KG1 (cell line): ENCODE measurements around the gene VWC2L.

Source experiments
- DNase-seq: peaks from one replicate; lab custom pipeline; 2025; lab: John Stamatoyannopoulos, UW

The VWC2L gene

DNA sequence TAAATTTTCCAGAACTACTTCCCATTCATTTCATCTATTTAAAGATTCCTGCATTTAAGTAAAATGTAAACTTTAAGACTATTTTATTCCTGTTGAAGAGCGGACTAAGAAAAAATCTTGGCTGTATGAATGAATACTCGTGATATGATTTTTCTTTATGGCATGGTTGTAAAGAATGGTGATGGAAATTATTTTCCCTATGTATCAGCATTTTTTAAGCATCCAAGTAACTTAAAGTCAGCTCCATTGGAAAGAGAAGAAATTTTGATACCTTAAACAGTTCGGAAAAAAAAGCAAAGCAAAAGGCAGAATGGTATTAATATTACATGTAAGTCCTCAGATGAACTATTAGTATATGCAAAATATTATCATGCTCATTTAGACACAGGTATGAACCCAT lies 58.9 kb downstream of the VWC2L start:
- no peak for DNase-seq

DNA sequence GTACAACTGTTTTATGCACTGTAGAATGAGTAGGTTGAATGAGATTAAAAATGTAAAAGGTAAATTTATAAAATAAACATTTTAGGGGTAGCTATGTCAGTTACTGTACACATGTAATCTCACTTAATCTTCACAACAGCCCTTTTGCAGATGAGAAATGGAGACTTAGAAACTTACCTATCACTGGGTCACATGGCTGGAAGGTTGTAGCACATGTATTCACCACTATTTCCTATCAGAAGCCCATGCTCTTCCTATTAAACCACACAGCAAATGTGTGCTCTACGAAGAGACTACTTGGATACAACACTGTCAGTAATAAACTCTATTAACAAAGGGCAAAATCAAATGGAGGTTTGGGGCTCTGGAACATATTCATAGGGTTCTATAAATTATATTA lies 60.5 kb downstream of the VWC2L start:
- no peak for DNase-seq

DNA sequence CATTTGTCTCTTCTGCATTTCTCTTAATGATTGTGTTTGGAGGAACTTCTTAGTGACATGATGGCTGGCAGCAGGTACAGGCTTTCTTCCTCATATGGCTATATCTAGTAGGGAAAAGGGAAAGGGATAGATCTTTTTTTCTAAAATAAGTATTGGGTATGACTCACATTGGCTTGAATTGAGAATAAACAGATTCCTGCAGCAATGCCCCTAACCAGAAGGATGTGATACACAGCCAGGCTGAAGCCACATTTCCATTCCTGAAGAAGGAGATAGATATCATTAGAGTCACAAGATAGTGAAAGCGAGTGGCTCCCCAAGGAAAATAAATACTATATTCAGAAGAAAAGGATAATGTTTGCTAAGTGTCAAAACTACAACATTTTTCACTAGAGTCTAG lies 61.1 kb downstream of the VWC2L start:
- no peak for DNase-seq

DNA sequence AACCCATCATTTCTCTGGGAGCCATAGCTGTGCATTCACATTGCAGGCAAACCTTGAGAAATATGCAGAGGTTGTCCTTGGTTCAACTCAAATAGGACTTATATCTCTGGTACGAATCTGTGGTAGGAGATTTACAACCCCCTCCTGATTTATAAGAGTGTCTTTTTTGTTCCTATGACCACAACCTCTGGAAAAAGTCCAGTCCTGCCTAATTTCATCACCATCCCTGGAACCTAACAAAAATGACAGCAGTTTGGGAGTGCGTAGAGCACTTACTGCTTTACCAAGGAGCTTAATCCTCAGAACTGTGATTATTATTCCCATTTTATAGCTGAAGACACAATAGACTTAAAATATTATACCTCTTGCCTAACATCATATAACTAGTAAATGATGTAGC lies 66.5 kb downstream of the VWC2L start:
- no peak for DNase-seq

DNA sequence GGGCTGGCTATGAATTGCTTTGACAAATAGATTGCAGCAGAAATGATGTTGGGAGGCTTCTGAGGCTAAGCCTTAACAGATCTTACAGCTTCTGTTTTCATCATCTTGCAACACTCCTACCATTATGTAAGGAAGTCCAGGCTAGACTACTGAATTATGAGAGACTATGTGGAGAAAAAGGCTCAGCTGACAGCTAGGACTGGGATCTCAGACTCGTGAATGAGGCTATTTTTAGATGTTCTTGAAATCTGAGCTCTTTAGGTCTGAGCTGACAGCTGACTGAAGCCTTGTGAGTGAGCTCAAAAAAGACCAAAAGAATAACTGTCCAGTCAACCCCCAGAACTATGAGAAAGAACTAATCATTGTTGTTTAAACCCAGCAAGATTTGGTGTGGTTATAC lies 70.3 kb downstream of the VWC2L start:
- DNase-seq, result no peak

DNA sequence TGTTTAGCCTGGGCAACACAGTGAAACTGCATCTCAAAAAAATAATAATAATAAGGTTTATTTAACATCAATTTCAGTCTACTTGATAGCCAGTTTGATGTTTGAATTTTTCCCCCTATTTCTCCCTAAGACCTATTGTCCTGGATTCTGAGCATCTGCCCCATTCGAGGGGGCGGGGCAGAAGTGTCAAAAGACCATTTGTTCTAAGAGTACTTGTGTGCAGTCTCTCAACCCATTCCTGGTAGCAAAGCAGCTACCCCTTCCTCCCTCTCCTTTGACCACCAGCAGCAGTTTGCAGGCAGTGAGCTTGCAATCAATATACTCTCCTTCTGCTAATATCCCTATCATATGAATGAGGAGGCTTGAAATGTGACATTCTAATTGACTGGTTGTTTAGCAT lies 71.9 kb downstream of the VWC2L start:
- DNase-seq, result no peak

DNA sequence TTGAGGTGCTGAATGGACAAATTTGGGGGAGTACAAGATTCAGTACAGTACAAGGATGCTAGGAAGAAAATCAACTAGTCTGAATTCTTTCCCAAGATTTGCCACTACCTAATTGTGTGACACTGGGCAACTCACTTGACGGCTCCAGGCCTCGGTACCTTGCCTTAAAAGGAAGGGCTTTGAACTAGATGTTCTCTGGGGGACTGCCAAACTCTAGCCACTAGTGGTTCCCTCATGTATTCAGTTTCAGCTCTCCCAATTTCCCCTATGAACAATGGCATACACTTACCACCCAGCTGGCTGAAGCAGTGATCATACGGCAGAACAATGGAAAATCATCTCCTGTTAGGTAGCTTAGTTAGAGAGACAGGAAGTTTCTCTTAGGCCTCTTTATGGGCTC lies 73.4 kb downstream of the VWC2L start:
- no peak for DNase-seq

DNA sequence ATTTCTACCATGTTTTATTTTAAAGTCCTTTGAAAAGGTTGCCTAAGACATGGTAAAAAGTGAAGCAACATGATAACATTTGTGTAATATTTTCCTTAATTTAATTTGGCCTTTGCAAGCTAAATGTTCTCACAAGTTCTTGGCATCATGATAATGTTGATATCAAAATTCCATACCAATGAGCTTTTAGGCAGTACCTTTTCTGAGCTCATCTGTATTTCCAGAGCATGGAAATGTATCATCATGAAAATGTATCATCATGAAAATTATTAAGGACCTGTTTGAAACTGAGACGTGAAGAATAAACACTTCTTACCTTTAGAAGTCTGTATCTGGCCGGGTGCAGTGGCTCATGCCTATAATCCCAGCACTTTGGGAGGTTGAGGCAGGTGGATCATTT lies 73.8 kb downstream of the VWC2L start:
- no peak for DNase-seq

DNA sequence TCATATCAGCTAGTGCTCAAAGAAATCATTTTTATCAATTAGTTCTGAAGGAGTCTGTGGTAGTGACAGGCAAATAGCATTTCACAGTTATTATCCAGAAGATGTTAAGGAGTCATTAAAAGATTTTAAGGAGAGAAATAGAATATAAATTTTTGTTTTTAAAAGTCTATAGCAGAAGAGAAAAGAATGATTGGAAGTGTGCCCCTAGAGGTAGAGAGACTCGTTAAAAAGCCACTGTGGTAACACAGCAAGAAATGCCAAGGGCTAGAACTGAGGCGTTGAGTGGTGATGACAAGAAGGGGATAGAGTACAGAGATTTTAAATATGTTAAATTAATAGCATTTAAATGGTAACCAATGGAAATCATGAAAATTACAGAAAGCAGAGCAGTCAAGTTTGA lies 78.3 kb downstream of the VWC2L start:
- no peak for DNase-seq

DNA sequence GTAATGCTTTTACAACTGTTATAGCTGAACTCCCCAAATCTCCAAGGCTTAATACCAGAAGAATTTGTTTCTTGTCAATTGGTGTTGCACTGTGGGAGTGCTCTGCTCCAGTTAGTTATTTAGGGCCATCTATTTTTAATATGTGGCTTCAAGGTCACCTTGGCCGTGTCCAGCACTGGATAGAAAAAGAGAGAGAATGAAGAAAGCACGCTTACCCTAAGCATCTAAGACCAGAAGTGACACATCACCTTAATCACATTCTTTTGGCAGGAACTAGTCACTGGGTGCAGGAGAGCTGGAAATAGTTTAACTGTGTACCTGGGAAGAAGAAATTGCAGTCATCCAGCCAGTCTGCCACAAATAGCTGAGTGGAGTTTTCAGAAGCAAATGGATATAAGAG lies 78.8 kb downstream of the VWC2L start:
- DNase-seq, result no peak

DNA sequence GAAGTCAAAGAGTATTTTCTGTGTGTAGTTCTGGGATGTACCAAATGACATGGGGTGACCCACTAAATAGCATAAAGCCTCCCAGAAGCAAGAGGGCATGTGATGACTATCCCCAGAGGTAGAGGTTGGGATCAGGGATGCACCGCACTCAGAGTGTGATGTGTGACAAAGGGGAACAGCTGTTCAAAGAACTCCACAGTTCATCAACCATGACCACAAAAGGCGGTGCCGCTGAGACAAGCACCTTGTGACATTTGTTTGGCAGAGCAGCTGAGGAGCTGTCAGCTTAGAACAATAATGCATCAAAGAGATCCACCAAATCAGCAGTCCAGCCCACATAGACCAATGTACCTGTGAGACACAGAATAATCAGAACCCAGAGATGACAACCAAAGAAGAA lies 81.3 kb downstream of the VWC2L start:
- no peak for DNase-seq

DNA sequence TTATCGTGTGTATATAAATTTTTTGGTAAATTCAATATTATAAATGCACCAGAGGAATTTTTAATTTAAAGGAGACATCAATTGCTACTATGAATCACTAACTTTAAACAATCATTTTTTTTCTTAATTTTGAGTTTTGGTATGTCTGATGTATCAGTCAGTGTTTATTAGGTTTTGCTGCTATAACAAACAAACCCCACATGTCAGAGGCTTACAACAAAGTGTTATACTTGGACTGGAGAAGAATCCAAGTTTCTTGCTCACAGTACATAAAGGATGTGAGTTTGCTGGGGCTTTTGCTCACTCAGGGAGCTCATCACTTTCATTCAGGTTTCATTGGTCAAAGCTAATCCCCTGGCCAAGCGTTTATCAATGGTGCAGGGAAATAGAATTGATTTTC lies 81.8 kb downstream of the VWC2L start:
- no peak for DNase-seq

DNA sequence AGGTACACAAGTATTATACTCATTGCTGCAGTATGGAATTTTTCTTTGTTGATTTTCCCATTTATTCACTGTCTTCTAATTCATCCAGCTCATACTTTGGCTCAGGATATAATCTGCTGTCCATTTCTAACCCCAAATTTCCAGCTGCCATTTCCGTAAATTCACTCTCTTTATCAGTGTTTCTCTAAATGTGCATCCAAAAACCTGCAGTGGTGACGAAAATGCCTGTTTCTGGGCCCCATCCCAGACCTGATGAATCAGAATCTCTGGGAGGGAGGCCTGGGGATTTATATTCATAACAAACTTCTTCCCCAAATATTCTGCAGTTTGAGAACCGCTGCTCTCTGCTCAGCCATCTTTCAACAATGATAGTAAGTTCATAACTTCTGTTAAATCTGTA lies 86.6 kb downstream of the VWC2L start:
- DNase-seq, result no peak

DNA sequence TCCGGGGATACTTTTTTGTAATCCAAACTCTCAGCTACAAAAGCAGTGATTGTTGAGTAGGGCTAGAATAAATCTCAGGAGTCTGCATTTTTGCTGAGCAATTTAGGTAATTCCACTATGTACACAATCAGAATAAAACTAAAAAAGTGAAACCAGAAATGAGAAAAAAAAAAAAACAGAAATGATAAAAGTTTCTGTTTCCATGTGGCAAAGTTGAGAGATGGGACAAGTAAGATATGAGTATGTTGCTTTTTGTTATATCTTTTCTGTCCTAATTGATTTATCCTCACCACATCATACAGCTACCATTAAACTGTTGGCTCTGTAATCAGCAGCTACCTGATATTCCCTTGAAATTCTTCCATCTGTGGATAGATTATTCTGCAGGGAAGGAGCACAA lies 92.7 kb downstream of the VWC2L start:
- DNase-seq, result no peak

DNA sequence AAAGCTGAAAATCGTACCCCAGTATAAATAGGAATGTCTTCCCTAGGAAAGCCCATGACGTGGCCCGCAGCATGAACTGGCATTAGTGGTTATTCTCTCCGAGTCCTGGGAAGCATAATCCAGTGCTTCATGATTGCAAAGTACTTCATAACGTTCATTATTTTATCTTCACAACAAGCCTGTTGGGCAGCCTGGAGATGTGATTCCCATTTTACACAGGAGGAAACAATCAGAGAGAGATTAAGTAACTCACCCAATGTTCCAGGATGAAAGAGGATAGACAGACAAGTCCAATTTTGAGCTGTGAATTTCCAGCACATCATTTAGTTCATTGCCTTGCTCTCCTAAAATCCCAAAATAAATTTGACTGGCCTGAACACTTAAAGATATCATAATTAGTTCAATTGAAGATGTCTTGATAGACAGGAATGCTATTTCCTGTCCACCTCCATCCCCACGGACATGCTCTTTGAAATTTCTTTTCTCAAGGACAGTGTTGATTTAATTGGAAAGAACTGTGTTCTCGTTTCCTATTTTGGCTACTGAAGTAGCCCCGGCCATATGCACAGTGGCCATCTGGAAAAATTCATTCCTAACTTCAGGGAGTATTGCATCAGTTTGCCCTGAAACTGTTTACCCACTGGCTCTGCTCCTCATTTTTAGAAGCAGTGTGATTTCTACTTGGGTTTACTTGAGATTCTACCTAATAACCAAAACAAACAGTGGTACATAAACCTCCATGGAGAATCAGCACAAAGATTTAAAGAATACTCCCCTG lies 93.9 kb downstream of the VWC2L start:
- DNase-seq, result no peak

DNA sequence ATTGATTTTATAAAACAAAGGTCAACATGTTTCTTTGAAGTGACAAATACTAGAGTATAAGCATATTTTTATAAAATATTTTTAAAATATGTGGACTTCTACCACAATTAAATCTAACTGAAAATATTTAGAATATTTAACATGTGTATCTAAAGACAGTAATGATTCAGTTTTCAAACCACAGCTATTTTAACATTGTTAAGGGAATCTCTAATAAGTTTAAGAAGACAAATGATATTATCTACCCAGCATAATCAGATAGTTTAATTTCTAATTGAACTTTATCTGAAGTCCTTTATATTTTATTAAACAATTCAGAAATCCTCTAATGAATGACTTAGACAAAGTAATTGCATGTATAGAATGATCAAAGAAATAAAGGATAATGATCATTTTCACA lies 96.2 kb downstream of the VWC2L start:
- no peak for DNase-seq

DNA sequence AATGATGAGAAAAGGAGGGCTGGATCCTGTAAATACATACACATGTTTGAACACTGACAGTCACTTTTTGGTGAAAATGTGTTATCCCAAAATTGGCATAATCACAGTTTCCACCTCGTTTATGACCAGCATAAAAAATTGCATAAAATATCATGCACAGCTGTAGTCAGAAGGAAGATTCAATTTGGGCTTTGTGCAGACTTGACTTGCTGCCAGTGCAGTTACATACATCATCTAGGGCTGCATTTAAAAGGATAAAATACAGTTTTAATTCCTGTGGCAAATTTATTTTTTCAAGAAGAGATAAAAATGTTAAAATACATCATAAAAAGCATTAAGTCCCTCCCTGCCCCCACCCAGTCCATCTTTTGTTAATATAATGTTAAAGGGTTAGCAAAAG lies 103.8 kb downstream of the VWC2L start:
- no peak for DNase-seq

DNA sequence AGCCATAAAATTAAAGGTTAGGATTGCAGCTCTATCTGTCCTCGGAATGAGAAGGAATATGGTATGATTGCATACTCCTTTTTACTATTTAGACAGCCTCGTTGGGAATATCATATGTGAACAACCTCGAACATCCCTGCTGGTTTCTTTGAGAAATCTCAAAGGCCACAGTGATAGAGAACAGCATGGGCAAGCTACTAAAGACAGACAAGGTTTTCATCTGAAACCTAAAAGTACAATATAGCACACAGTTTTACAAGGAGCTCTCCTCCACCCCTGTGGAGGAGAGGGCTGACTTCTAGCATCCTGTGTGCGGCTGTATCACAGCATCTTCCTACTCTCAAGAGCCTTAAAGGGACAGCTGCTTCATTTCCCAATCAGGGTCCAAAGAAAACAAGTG lies 104.3 kb downstream of the VWC2L start:
- no peak for DNase-seq

DNA sequence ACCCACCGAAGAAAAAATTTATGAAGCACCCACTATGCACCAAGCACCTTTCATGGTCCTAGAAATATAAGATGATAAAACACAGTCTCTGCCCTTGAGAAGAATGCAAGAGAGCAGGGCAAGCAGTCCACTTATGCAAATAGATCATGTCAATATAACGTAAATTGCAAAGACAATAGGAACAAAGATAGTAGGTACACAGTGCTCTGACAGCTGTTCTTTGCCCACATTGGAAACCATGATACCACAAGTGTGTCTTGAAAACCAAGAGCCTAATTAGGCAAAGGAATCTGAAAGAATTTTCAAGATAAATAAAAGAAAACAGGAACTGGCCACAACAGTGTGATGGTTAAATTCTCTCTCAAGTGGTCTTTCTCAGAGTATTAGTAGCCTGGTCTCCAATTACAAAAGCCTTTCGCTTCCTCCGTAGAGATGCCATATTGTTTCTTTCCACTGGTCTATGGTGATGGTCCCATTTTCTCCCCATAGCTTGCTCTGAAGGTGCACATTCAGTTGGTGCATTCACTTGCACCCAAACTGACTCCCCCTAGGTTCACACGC lies 108.5 kb downstream of the VWC2L start:
- no peak for DNase-seq

DNA sequence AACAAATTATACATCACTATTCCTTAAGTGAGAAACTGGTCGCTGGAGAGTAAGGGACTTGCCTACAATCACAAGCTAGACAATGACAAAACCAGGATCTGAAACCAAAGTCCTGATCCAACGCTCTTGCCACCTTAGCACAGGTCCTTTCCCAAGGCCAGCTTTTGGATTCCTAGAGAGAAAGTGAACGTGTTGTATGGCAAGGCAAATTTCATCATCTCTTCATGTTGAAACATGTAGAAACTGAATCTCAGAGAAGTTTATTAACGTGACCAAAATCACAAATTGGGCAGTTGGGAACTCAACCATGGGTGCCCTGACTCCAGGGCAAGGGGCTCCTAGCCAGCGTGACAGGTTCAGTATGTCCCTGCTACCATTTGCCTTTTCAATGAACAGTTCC lies 118.2 kb downstream of the VWC2L start:
- no peak for DNase-seq

DNA sequence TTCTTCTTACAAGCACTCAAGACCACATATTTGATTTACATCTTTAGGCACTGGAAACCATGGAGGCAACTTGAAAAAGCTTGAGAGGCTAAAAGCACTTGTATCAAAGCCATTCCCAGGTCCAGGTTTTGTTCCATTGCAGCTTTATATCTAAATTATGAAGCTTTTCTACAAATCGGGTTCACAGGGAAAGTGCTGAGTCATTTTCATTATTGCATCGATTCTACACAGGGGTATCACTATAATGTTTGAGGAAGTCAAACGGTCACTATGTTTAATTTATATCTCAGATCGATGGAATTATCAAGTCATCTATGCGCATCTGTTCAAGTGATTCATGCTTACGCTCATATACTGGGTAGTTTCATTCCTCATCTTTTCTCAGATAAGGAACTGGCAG lies 118.7 kb downstream of the VWC2L start:
- no peak for DNase-seq

DNA sequence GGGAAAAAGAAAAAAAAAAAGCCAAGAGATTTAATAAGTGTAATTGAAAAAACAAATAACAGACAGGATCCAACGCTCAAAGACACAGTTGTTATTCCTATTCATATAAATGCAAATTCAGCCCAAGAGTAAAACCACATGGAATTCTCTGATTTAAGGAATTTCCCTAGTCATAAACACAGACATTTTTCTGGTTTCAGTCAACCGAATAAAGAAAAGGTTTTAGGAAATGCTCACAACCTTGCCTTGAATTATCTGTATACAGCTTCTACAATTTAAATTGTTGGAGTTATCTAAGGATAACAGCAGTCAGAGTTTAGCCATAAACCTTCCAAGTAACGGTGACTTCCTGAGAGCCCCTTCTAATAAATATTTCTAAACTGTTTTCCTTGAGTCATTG lies 122.7 kb downstream of the VWC2L start:
- DNase-seq, result no peak

DNA sequence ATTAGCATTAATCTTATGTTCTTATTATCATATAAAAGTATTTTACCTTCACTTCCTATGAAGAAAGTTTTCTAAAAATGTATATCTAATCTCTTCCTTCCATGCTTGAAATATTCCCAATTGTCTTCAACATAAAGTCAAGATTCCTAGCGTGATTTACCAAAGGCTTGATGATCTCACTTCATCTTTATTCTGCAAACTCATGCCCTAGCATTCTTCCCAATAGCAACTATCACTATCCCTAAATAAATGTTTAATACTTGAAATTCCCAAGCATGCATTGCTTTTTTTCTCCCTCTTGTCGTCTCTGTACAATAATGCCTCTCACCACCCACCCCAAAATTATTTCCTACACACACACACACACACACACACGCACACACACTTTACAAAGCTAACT lies 125.8 kb downstream of the VWC2L start:
- no peak for DNase-seq

DNA sequence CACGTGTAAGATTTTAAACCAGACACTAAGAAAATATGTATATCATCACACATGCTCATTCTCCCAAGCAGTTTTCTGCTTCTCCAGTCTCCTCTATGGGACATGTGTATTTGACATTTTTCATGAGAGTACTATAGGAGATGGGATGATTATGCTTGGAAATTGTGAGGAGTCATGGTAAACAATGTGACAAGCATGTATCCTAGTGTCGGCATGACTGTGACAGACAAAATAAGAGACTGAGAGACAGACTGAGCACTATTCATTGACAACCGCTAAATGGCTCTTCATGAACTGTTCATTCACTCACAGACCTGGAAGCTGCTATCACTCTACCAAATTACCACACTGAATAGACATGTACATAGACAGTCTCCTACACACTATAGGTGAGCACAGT lies 127.1 kb downstream of the VWC2L start:
- no peak for DNase-seq
